Loucy (cell line): ENCODE results near the gene SPEG.

Experiments
- CTCF ChIP-seq: fragments of 200-600 bp; sonication (generic); conservative IDR thresholded peaks from 2 replicates; pipeline ENCODE4 v1.5.1; 2014; ENCODE audit warnings: mild to moderate bottlenecking, antibody characterized with exemption, low read length
- EZH2phosphoT487 ChIP-seq: fragments of 200-600 bp; IDR thresholded peaks from 2 replicates; pipeline ENCODE4 v1.6.1; 2018; ENCODE audit warnings: antibody characterized with exemption, mild to moderate bottlenecking, moderate library complexity, borderline replicate concordance

DNA sequence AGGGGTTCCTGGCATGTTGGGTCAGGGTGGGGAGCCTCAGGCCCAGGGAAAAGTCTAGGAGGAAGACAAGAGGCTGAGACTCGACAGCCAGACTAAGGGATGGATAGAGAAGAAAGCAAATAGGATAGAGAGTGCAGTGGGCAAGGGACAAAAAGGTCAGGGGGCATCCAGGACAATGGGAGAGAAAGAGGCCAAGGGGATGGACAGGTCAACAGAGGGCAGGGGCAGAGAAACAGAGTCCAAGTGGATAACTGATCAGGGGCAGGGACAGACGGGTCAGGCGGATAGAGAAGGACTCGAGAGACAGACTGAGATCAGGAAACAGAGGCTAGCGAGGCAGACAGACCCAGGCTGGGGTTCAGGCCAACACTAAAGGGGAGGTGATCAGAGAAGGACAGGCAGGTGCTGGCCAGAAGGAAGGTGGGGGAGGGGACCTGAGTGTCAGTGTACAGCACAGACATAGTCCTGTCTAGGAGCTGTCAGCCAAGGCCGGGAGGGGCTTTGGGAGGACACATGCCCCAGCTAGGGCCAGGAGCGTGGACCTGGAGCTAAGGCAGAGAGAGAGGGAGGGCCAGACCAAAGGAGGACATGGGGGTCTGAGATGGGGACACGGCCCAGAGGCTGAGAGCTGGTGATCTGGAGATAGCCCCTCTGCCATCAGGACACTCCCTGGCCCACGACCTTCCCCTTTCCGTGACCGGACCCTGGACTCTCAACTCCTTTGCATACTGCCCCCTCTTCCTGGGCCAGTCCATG, 91.9 kb downstream of the SPEG start:
- no peak for TF ChIP-seq CTCF
- TF ChIP-seq EZH2phosphoT487: no peak
